ENCODE measurements around the gene EXD2. TPM values are rescaled to one million over a fixed set of nuclear protein-coding genes. Genes with fewer than 3 reads are reported as not detected.

Gene EXD2
- total RNA-seq, 4 donors from 2014 or later, result 18.2 to 22.0 (median 21.1) TPM

GRCh38 chr14:69152902-69153151 lies 38.5 kb upstream of the EXD2 start, which contains the start of gene DCAF5:
Gene DCAF5 (minus strand): TSS chr14:69153119. CDS start chr14:69152978, 141 bp downstream.
- no peak for TF ChIP-seq CTCF (IDR thresholded peaks at IDR 0.05; ENCODE audit: low read depth)

- TF ChIP-seq CTCF (IDR thresholded peaks at IDR 0.05; ENCODE audit: low read depth), result no peak
Observed at GRCh38 chr14:69153152-69153872, 38.0 kb upstream of the EXD2 start.

- no peak for TF ChIP-seq CTCF (IDR thresholded peaks at IDR 0.05; ENCODE audit: low read depth)
Observed at GRCh38 chr14:69153873-69154270, 37.4 kb upstream of the EXD2 start.

GRCh38 chr14:69154779-69155178 lies 36.5 kb upstream of the EXD2 start:
- TF ChIP-seq CTCF (IDR thresholded peaks at IDR 0.05; ENCODE audit: low read depth), result no peak

- no peak for TF ChIP-seq CTCF (IDR thresholded peaks at IDR 0.05; ENCODE audit: low read depth)
Observed at GRCh38 chr14:69156224-69156623, 35.1 kb upstream of the EXD2 start.

- no peak for TF ChIP-seq CTCF (IDR thresholded peaks at IDR 0.05; ENCODE audit: low read depth)
Observed at GRCh38 chr14:69161590-69161989, 29.7 kb upstream of the EXD2 start.

GRCh38 chr14:69170839-69171238 lies 20.5 kb upstream of the EXD2 start:
- no peak for TF ChIP-seq CTCF (IDR thresholded peaks at IDR 0.05; ENCODE audit: low read depth)
